ENCODE results near the gene RASAL2. TPM values are rescaled to one million over a fixed set of nuclear protein-coding genes. Genes with fewer than 3 reads are reported as not detected.

The RASAL2 gene
- total and polyA plus RNA-seq, 2 of the 13 experiments (the other 11 are each of a cell fraction or from before 2014, with no cell fraction given), result 5.4 to 5.9 TPM

DNA sequence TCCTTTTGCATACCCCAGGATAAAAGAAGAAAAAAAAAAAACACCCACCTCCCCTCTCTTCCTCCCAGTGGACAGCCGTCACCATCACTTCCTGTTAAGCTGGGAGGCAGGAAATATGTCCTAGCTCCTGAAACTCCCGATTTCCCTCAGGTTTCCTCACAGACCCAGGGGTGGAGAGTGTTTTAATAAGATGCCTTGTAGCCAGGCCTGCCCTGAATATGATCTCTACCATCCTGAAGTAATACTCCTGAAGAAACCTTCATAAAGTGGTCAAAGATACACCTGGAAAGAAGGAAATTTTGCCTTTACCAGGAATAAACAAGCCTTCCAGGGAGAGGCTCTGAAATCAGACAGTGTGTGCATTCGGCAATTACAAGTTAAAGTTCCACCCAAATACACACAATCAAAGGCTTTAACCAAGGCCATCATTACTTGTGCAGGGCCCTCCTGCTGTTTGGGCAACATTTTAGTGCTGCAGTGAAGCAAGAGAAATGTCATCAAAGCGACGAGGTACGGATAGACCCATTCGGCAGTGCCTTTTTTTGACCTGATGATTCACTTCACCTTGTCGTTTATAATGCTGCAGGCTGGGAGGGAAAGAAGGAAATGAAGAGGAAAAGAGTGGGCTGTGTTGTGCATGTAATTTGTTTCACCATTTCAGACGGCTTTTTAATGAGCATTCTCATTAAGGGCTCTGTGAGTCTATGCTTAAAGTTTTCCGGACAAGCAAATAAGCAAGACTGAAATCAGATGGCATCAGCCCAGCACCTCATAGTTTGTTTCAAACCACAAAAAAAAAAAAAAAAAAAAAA, 41.0 kb upstream of the RASAL2 start (continued):
- TF ChIP-seq, protein P1, sequence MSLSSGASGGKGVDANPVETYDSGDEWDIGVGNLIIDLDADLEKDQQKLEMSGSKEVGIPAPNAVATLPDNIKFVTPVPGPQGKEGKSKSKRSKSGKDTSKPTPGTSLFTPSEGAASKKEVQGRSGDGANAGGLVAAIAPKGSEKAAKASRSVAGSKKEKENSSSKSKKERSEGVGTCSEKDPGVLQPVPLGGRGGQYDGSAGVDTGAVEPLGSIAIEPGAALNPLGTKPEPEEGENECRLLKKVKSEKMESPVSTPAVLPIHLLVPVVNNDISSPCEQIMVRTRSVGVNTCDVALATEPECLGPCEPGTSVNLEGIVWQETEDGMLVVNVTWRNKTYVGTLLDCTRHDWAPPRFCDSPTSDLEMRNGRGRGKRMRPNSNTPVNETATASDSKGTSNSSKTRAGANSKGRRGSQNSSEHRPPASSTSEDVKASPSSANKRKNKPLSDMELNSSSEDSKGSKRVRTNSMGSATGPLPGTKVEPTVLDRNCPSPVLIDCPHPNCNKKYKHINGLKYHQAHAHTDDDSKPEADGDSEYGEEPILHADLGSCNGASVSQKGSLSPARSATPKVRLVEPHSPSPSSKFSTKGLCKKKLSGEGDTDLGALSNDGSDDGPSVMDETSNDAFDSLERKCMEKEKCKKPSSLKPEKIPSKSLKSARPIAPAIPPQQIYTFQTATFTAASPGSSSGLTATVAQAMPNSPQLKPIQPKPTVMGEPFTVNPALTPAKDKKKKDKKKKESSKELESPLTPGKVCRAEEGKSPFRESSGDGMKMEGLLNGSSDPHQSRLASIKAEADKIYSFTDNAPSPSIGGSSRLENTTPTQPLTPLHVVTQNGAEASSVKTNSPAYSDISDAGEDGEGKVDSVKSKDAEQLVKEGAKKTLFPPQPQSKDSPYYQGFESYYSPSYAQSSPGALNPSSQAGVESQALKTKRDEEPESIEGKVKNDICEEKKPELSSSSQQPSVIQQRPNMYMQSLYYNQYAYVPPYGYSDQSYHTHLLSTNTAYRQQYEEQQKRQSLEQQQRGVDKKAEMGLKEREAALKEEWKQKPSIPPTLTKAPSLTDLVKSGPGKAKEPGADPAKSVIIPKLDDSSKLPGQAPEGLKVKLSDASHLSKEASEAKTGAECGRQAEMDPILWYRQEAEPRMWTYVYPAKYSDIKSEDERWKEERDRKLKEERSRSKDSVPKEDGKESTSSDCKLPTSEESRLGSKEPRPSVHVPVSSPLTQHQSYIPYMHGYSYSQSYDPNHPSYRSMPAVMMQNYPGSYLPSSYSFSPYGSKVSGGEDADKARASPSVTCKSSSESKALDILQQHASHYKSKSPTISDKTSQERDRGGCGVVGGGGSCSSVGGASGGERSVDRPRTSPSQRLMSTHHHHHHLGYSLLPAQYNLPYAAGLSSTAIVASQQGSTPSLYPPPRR (CRISPR knock-in tag; IDR thresholded peaks at IDR 0.05; ENCODE audit: borderline replicate concordance), result peak; percentile 79; the same call in 1 of the 2 replicates
- TF ChIP-seq ISX (CRISPR knock-in tag; conservative IDR thresholded peaks at IDR 0.05) (no peak), SMARCC2 (IDR thresholded peaks at IDR 0.05) (no peak), LCORL (IDR thresholded peaks at IDR 0.05) (peak; percentile 85), LCORL (CRISPR knock-in tag; IDR thresholded peaks at IDR 0.05) (peak; percentile 82), KMT2A (CRISPR knock-in tag; IDR thresholded peaks at IDR 0.05) (peak; percentile 51; the same call in 1 of the 2 replicates), SRY (CRISPR knock-in tag; IDR thresholded peaks at IDR 0.05) (no peak; the same call in 1 of the 2 replicates), ZC3H4 (CRISPR knock-in tag; IDR thresholded peaks at IDR 0.05; ENCODE audit: borderline replicate concordance) (0 out of 2 replicates have a peak, but pooled peaks have one; percentile 26), GABPA (IDR thresholded peaks at IDR 0.05; ENCODE audit: low read depth, low read length) (peak; percentile 22; the same call in 1 of the 2 replicates), GABPA (CRISPR knock-in tag; IDR thresholded peaks at IDR 0.05; ENCODE audit: low read depth) (peak; percentile 79), ZNF782 (CRISPR knock-in tag; IDR thresholded peaks at IDR 0.05; ENCODE audit: borderline replicate concordance) (no peak), ZNF879 (CRISPR knock-in tag; IDR thresholded peaks at IDR 0.05) (no peak), ZNF124 (CRISPR knock-in tag; IDR thresholded peaks at IDR 0.05) (peak; percentile 42; the same call in 1 of the 2 replicates), NFYC (CRISPR knock-in tag; IDR thresholded peaks at IDR 0.05) (no peak; the same call in 1 of the 2 replicates), PRMT3 (CRISPR knock-in tag; IDR thresholded peaks at IDR 0.05; ENCODE audit: borderline replicate concordance, low read depth) (no peak), HDAC6 (IDR thresholded peaks at IDR 0.05; ENCODE audit: low read depth, low read length) (no peak)
- TF ChIP-seq, protein P2, sequence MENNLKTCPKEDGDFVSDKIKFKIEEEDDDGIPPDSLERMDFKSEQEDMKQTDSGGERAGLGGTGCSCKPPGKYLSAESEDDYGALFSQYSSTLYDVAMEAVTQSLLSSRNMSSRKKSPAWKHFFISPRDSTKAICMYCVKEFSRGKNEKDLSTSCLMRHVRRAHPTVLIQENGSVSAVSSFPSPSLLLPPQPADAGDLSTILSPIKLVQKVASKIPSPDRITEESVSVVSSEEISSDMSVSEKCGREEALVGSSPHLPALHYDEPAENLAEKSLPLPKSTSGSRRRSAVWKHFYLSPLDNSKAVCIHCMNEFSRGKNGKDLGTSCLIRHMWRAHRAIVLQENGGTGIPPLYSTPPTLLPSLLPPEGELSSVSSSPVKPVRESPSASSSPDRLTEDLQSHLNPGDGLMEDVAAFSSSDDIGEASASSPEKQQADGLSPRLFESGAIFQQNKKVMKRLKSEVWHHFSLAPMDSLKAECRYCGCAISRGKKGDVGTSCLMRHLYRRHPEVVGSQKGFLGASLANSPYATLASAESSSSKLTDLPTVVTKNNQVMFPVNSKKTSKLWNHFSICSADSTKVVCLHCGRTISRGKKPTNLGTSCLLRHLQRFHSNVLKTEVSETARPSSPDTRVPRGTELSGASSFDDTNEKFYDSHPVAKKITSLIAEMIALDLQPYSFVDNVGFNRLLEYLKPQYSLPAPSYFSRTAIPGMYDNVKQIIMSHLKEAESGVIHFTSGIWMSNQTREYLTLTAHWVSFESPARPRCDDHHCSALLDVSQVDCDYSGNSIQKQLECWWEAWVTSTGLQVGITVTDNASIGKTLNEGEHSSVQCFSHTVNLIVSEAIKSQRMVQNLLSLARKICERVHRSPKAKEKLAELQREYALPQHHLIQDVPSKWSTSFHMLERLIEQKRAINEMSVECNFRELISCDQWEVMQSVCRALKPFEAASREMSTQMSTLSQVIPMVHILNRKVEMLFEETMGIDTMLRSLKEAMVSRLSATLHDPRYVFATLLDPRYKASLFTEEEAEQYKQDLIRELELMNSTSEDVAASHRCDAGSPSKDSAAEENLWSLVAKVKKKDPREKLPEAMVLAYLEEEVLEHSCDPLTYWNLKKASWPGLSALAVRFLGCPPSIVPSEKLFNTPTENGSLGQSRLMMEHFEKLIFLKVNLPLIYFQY (CRISPR knock-in tag; IDR thresholded peaks at IDR 0.05; ENCODE audit: borderline replicate concordance), result peak; percentile 73; the same call in 1 of the 2 replicates
- TF ChIP-seq, protein P3, sequence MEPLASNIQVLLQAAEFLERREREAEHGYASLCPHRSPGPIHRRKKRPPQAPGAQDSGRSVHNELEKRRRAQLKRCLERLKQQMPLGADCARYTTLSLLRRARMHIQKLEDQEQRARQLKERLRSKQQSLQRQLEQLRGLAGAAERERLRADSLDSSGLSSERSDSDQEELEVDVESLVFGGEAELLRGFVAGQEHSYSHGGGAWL (CRISPR knock-in tag; IDR thresholded peaks at IDR 0.05), result no peak
- TF ChIP-seq, protein P4, sequence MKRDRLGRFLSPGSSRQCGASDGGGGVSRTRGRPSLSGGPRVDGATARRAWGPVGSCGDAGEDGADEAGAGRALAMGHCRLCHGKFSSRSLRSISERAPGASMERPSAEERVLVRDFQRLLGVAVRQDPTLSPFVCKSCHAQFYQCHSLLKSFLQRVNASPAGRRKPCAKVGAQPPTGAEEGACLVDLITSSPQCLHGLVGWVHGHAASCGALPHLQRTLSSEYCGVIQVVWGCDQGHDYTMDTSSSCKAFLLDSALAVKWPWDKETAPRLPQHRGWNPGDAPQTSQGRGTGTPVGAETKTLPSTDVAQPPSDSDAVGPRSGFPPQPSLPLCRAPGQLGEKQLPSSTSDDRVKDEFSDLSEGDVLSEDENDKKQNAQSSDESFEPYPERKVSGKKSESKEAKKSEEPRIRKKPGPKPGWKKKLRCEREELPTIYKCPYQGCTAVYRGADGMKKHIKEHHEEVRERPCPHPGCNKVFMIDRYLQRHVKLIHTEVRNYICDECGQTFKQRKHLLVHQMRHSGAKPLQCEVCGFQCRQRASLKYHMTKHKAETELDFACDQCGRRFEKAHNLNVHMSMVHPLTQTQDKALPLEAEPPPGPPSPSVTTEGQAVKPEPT (CRISPR knock-in tag; IDR thresholded peaks at IDR 0.05; ENCODE audit: low read depth), result no peak

Measured in HepG2 (cell line).